GM19193 (cell line): ENCODE results near the gene ALDH4A1.

Source experiments
- POLR2A ChIP-seq: IDR thresholded peaks from 4 replicates; pipeline ENCODE4 v1.6.1; 2011; ENCODE audit not compliant: insufficient read depth, insufficient read length; ENCODE audit errors: extremely low read depth

The ALDH4A1 gene

GRCh38 chr1:18902523-18903290 is at the start of gene ALDH4A1:
Gene ALDH4A1 (minus strand): TSS chr1:18902555. CDS start chr1:18902523, 32 bp downstream.
- peak; percentile 75 for TF ChIP-seq POLR2A

GRCh38 chr1:18951818-18952391 is 49.5 kb upstream of the ALDH4A1 start:
- TF ChIP-seq POLR2A, result peak; percentile 6

- TF ChIP-seq POLR2A, result no peak
Measured at GRCh38 chr1:18951416-18951815, 49.1 kb upstream of the ALDH4A1 start.

GRCh38 chr1:18950401-18951026 is 48.2 kb upstream of the ALDH4A1 start:
- peak; percentile 42 for TF ChIP-seq POLR2A

GRCh38 chr1:18949686-18950400 is 47.5 kb upstream of the ALDH4A1 start:
- no peak for TF ChIP-seq POLR2A

- no peak for TF ChIP-seq POLR2A
Measured at GRCh38 chr1:18948913-18949685, 46.7 kb upstream of the ALDH4A1 start.

- TF ChIP-seq POLR2A, result no peak
Measured at GRCh38 chr1:18948048-18948912, 45.9 kb upstream of the ALDH4A1 start.

- no peak for TF ChIP-seq POLR2A
Measured at GRCh38 chr1:18947570-18947969, 45.2 kb upstream of the ALDH4A1 start.

GRCh38 chr1:18946550-18947381 is 44.4 kb upstream of the ALDH4A1 start:
- no peak for TF ChIP-seq POLR2A

- TF ChIP-seq POLR2A, result no peak
Measured at GRCh38 chr1:18945401-18945849, 43.1 kb upstream of the ALDH4A1 start.

- TF ChIP-seq POLR2A, result no peak
Measured at GRCh38 chr1:18944810-18945209, 42.5 kb upstream of the ALDH4A1 start.

GRCh38 chr1:18943914-18944572 is 41.7 kb upstream of the ALDH4A1 start:
- no peak for TF ChIP-seq POLR2A
